HL-60/S4 treated with retinoic acid at 250 ng/mL for 4 days and 3 days (cell line): ENCODE results near the gene CRACDL.
"Not testable (repeated sequence)": the region's sequence is repeated elsewhere in the genome, so short reads cannot be mapped to it uniquely, and the experiment has no call there.

ENCODE experiments used
- in situ Hi-C: fragments of 300-500 bp; cut with MboI; formaldehyde crosslinking; loops from 2 replicates; pipeline ENCODE4 v1.7.0; 2022; ENCODE audit warnings: low sequenced_read_pairs

Gene CRACDL

GRCh38 chr2:98886066-98886554 lies 49.9 kb downstream of the CRACDL start:
- in situ Hi-C loops: no loop called here

GRCh38 chr2:98884658-98885057 lies 51.4 kb downstream of the CRACDL start:
- in situ Hi-C loops: no loop called here

GRCh38 chr2:98883780-98884211 lies 52.2 kb downstream of the CRACDL start:
- in situ Hi-C loops: no loop called here

GRCh38 chr2:98882971-98883779 lies 52.9 kb downstream of the CRACDL start:
- in situ Hi-C loops: no loop called here

- in situ Hi-C loops: no loop called here
Observed at GRCh38 chr2:98882368-98882767, 53.7 kb downstream of the CRACDL start.

GRCh38 chr2:98881153-98881650 lies 54.8 kb downstream of the CRACDL start:
- in situ Hi-C loops: no loop called here

GRCh38 chr2:98880266-98881152 lies 55.5 kb downstream of the CRACDL start:
- in situ Hi-C loops: no loop called here

GRCh38 chr2:98877658-98878057 lies 58.4 kb downstream of the CRACDL start:
- in situ Hi-C loops: not testable (repeated sequence)

GRCh38 chr2:98876741-98877140 lies 59.3 kb downstream of the CRACDL start:
- in situ Hi-C loops: no loop called here

GRCh38 chr2:98875746-98876145 lies 60.3 kb downstream of the CRACDL start:
- in situ Hi-C loops: no loop called here

GRCh38 chr2:98875081-98875728 lies 60.8 kb downstream of the CRACDL start:
- in situ Hi-C loops: no loop called here

GRCh38 chr2:98874186-98874689 lies 61.8 kb downstream of the CRACDL start:
- in situ Hi-C loops: no loop called here

- in situ Hi-C loops: no loop called here
Observed at GRCh38 chr2:98872526-98872925, 63.5 kb downstream of the CRACDL start.

- in situ Hi-C loops: no loop called here
Observed at GRCh38 chr2:98871506-98871905, 64.5 kb downstream of the CRACDL start.

- in situ Hi-C loops: no loop called here
Observed at GRCh38 chr2:98870516-98871158, 65.4 kb downstream of the CRACDL start.

GRCh38 chr2:98869870-98870269 lies 66.2 kb downstream of the CRACDL start:
- in situ Hi-C loops: no loop called here

GRCh38 chr2:98869272-98869641 lies 66.8 kb downstream of the CRACDL start:
- in situ Hi-C loops: no loop called here

GRCh38 chr2:98868548-98869271 lies 67.3 kb downstream of the CRACDL start:
- in situ Hi-C loops: no loop called here

- in situ Hi-C loops: no loop called here
Observed at GRCh38 chr2:98867539-98868309, 68.3 kb downstream of the CRACDL start.
